Measurements from ENCODE around the gene BAAT.

BAAT gene

GRCh38 chr9:101414839-101415238, 30.0 kb upstream of the BAAT start:
- DNase-seq (ENCODE audit: insufficient read length, low spot score) (no peak), FAIRE-seq (no peak)
- no peak for TF ChIP-seq CTCF (IDR thresholded peaks at IDR 0.05; ENCODE audit: insufficient read depth, missing control alignments)

- no peak for TF ChIP-seq CTCF (IDR thresholded peaks at IDR 0.05; ENCODE audit: insufficient read depth, missing control alignments)
- FAIRE-seq (no peak), DNase-seq (ENCODE audit: insufficient read length, low spot score) (no peak)
Measured at GRCh38 chr9:101409079-101409477, 24.3 kb upstream of the BAAT start.

- DNase-seq (ENCODE audit: insufficient read length, low spot score) (no peak), FAIRE-seq (no peak)
- no peak for TF ChIP-seq CTCF (IDR thresholded peaks at IDR 0.05; ENCODE audit: insufficient read depth, missing control alignments)
Measured at GRCh38 chr9:101408374-101409078, 23.7 kb upstream of the BAAT start.

GRCh38 chr9:101403516-101404285, 18.9 kb upstream of the BAAT start:
- DNase-seq (ENCODE audit: insufficient read length, low spot score) (no peak), FAIRE-seq (no peak)
- no peak for TF ChIP-seq CTCF (IDR thresholded peaks at IDR 0.05; ENCODE audit: insufficient read depth, missing control alignments)

GRCh38 chr9:101400120-101400519, 15.3 kb upstream of the BAAT start:
- DNase-seq (ENCODE audit: insufficient read length, low spot score) (no peak), FAIRE-seq (no peak)

GRCh38 chr9:101399643-101399970, 14.8 kb upstream of the BAAT start:
- FAIRE-seq (no peak), DNase-seq (ENCODE audit: insufficient read length, low spot score) (no peak)
- TF ChIP-seq CTCF (IDR thresholded peaks at IDR 0.05; ENCODE audit: insufficient read depth, missing control alignments): no peak

More at GRCh38 chr9:101400120-101400519, 15.3 kb upstream of the BAAT start:
- TF ChIP-seq CTCF (IDR thresholded peaks at IDR 0.05; ENCODE audit: insufficient read depth, missing control alignments): no peak

Measured in D721Med (cell line).